Measurements from ENCODE around the gene WDR1. TPM values are rescaled to one million over a fixed set of nuclear protein-coding genes. Genes with fewer than 3 reads are reported as not detected.
A peak's percentile ranks its signal among the peaks of the same experiment; 100 is the strongest.

WDR1 gene
- total and polyA plus RNA-seq, 2 donors (not counting 1 experiment from before 2014, with no cell fraction given), result 331 to 751 TPM

- Histone ChIP-seq H3K27ac (ENCODE audit: insufficient read depth, low read length) (no peak overlapping the region), H3K79me2 (ENCODE audit: control insufficient read depth, insufficient read depth, low read length) (peaks cover 71% of the 10 kb centered on the region), H2AFZ (ENCODE audit: low read length) (no peak overlapping the region), H3K9me3 (ENCODE audit: control insufficient read depth, insufficient read depth, low read depth, low read length) (no peaks in the 10 kb centered on the region), H3K27me3 (ENCODE audit: control insufficient read depth, insufficient read depth, low read length) (no peaks in the 10 kb centered on the region), H3K4me3 (replicated peaks in 1 of 4; ENCODE audit: control extremely low read depth in 1 of 4, insufficient read depth in 1 of 4, low read depth in 3 of 4, low read length in 4 of 4) (peak overlapping the region in 3 of 4 experiments; percentile 36 to 74 (median 54)), H4K20me1 (ENCODE audit: control insufficient read depth, extremely low read depth, insufficient read depth, low read length) (no peaks in the 10 kb centered on the region), H3K9ac (ENCODE audit: insufficient read depth, low read length) (no peak overlapping the region), H3K4me2 (ENCODE audit: extremely low read depth, insufficient read depth, low read length) (peak overlapping the region; percentile 79), H3K4me1 (ENCODE audit: control insufficient read depth, extremely low read depth, insufficient read depth, low read length) (peaks cover 15% of the 10 kb centered on the region), H3K36me3 (ENCODE audit: control insufficient read depth, insufficient read depth, low read length) (peaks cover 44% of the 10 kb centered on the region)
- DNase-seq (ENCODE audit: low read depth in 2 of 2), result no peak
- TF ChIP-seq EZH2 (IDR thresholded peaks at IDR 0.05; ENCODE audit: low read length, missing control alignments) (no peak), CTCF (conservative IDR thresholded peaks at IDR 0.05 in 1 of 2, IDR thresholded peaks at IDR 0.05 in 1 of 2; ENCODE audit: low read depth in 1 of 2, low read length in 2 of 2) (no peak)
These were observed 2.5 kb downstream of the WDR1 start for GRCh38 chr4:10114147-10114546.

- H3K9ac ChIP-seq (ENCODE audit: insufficient read depth, low read length), result no peak overlapping the region
- H3K4me3 ChIP-seq (replicated peaks in 1 of 4; ENCODE audit: control extremely low read depth in 1 of 4, insufficient read depth in 1 of 4, low read depth in 3 of 4, low read length in 4 of 4), result peak overlapping the region in 1 of 4 experiments; percentile 36
- H3K79me2 ChIP-seq (ENCODE audit: control insufficient read depth, insufficient read depth, low read length), result peaks cover 78% of the 10 kb centered on the region
- peaks cover 19% of the 10 kb centered on the region for H3K4me1 ChIP-seq (ENCODE audit: control insufficient read depth, extremely low read depth, insufficient read depth, low read length)
- H4K20me1 ChIP-seq (ENCODE audit: control insufficient read depth, extremely low read depth, insufficient read depth, low read length), result no peaks in the 10 kb centered on the region
- H3K4me2 ChIP-seq (ENCODE audit: extremely low read depth, insufficient read depth, low read length), result peak overlapping the region; percentile 4
- peaks cover 45% of the 10 kb centered on the region for H3K36me3 ChIP-seq (ENCODE audit: control insufficient read depth, insufficient read depth, low read length)
- TF ChIP-seq CTCF (conservative IDR thresholded peaks at IDR 0.05 in 1 of 2, IDR thresholded peaks at IDR 0.05 in 1 of 2; ENCODE audit: low read depth in 1 of 2, low read length in 2 of 2), result no peak
- no peak for TF ChIP-seq EZH2 (IDR thresholded peaks at IDR 0.05; ENCODE audit: low read length, missing control alignments)
- H3K27ac ChIP-seq (ENCODE audit: insufficient read depth, low read length), result no peak overlapping the region
- no peak for DNase-seq (ENCODE audit: low read depth in 2 of 2)
- H2AFZ ChIP-seq (ENCODE audit: low read length), result no peak overlapping the region
- H3K9me3 ChIP-seq (ENCODE audit: control insufficient read depth, insufficient read depth, low read depth, low read length), result no peaks in the 10 kb centered on the region
- H3K27me3 ChIP-seq (ENCODE audit: control insufficient read depth, insufficient read depth, low read length), result no peaks in the 10 kb centered on the region
These were observed 3.1 kb downstream of the WDR1 start for GRCh38 chr4:10113362-10114047.

- Histone ChIP-seq H3K9me3 (ENCODE audit: control insufficient read depth, insufficient read depth, low read depth, low read length) (no peaks in the 10 kb centered on the region), H2AFZ (ENCODE audit: low read length) (no peak overlapping the region), H3K9ac (ENCODE audit: insufficient read depth, low read length) (no peak overlapping the region), H3K4me1 (ENCODE audit: control insufficient read depth, extremely low read depth, insufficient read depth, low read length) (peaks cover 25% of the 10 kb centered on the region), H3K4me3 (replicated peaks in 1 of 4; ENCODE audit: control extremely low read depth in 1 of 4, insufficient read depth in 1 of 4, low read depth in 3 of 4, low read length in 4 of 4) (no peak overlapping the region), H3K79me2 (ENCODE audit: control insufficient read depth, insufficient read depth, low read length) (peaks cover 85% of the 10 kb centered on the region), H3K4me2 (ENCODE audit: extremely low read depth, insufficient read depth, low read length) (peak overlapping the region; percentile 23), H3K27me3 (ENCODE audit: control insufficient read depth, insufficient read depth, low read length) (no peaks in the 10 kb centered on the region), H3K27ac (ENCODE audit: insufficient read depth, low read length) (no peak overlapping the region), H4K20me1 (ENCODE audit: control insufficient read depth, extremely low read depth, insufficient read depth, low read length) (no peaks in the 10 kb centered on the region), H3K36me3 (ENCODE audit: control insufficient read depth, insufficient read depth, low read length) (peaks cover 49% of the 10 kb centered on the region)
- DNase-seq (ENCODE audit: low read depth in 2 of 2), result no peak
- no peak for TF ChIP-seq CTCF (conservative IDR thresholded peaks at IDR 0.05 in 1 of 2, IDR thresholded peaks at IDR 0.05 in 1 of 2; ENCODE audit: low read depth in 1 of 2, low read length in 2 of 2)
These were observed 3.8 kb downstream of the WDR1 start for GRCh38 chr4:10112658-10113284.
